ENCODE results near the gene IL6R. TPM values are rescaled to one million over a fixed set of nuclear protein-coding genes. Genes with fewer than 3 reads are reported as not detected.

Gene IL6R
- total RNA-seq, 1 experiment from 2014 or later: 16.1 TPM

GRCh38 chr1:154425172-154425571 lies 20.0 kb downstream of the IL6R start:
- Histone ChIP-seq H3K79me2 (ENCODE audit: low read length) (peaks cover 19% of the 10 kb centered on the region), H3K4me2 (ENCODE audit: low read length) (no peak overlapping the region), H3K27ac (ENCODE audit: low read length) (no peak overlapping the region), H3F3A (ENCODE audit: low read length, unreplicated experiment) (peaks cover 10% of the 10 kb centered on the region), H3K9me3 (ENCODE audit: low read length) (no peaks in the 10 kb centered on the region), H3K27me3 (ENCODE audit: low read length) (no peaks in the 10 kb centered on the region), H3K4me3 (ENCODE audit: low read length) (no peak overlapping the region), H2AFZ (ENCODE audit: low read length) (no peak overlapping the region), H3K9ac (ENCODE audit: low read length) (no peak overlapping the region), H3K36me3 (ENCODE audit: low read depth, low read length) (no peaks in the 10 kb centered on the region), H3K4me1 (ENCODE audit: insufficient read depth, low read length) (peaks cover 40% of the 10 kb centered on the region), H4K20me1 (ENCODE audit: low read length) (no peaks in the 10 kb centered on the region), H3K9me2 (replicated peaks; ENCODE audit: low read length) (no peaks in the 10 kb centered on the region)
- intact Hi-C loops (cut with micrococcal nuclease): no loop called here
- ChIA-PET POLR2A (ENCODE audit: unreplicated experiment) (no interaction called here), CTCF (no interaction called here)
- DNase-seq (no peak), ATAC-seq (no peak)
- TF ChIP-seq EZH2phosphoT487 (IDR thresholded peaks at IDR 0.05; ENCODE audit: borderline replicate concordance, low read length) (no peak), EZH2 (IDR thresholded peaks at IDR 0.05; ENCODE audit: low read length, unreplicated experiment) (no peak)
- TF ChIP-seq, protein P1, sequence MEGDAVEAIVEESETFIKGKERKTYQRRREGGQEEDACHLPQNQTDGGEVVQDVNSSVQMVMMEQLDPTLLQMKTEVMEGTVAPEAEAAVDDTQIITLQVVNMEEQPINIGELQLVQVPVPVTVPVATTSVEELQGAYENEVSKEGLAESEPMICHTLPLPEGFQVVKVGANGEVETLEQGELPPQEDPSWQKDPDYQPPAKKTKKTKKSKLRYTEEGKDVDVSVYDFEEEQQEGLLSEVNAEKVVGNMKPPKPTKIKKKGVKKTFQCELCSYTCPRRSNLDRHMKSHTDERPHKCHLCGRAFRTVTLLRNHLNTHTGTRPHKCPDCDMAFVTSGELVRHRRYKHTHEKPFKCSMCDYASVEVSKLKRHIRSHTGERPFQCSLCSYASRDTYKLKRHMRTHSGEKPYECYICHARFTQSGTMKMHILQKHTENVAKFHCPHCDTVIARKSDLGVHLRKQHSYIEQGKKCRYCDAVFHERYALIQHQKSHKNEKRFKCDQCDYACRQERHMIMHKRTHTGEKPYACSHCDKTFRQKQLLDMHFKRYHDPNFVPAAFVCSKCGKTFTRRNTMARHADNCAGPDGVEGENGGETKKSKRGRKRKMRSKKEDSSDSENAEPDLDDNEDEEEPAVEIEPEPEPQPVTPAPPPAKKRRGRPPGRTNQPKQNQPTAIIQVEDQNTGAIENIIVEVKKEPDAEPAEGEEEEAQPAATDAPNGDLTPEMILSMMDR (conservative IDR thresholded peaks at IDR 0.05; ENCODE audit: low read depth, low read length): no peak
- BruUV-seq (replicated peaks): no TSS peak

GRCh38 chr1:154427173-154428139 lies 22.3 kb downstream of the IL6R start:
- Histone ChIP-seq H3K4me2 (ENCODE audit: low read length) (no peak overlapping the region), H3K9ac (ENCODE audit: low read length) (no peak overlapping the region), H3K9me3 (ENCODE audit: low read length) (no peaks in the 10 kb centered on the region), H3K4me1 (ENCODE audit: insufficient read depth, low read length) (peaks cover 38% of the 10 kb centered on the region), H4K20me1 (ENCODE audit: low read length) (no peaks in the 10 kb centered on the region), H3K27me3 (ENCODE audit: low read length) (no peaks in the 10 kb centered on the region), H3F3A (ENCODE audit: low read length, unreplicated experiment) (peaks cover 13% of the 10 kb centered on the region), H3K9me2 (replicated peaks; ENCODE audit: low read length) (no peaks in the 10 kb centered on the region), H3K79me2 (ENCODE audit: low read length) (peaks cover 9% of the 10 kb centered on the region), H3K4me3 (ENCODE audit: low read length) (no peak overlapping the region), H2AFZ (ENCODE audit: low read length) (no peak overlapping the region), H3K36me3 (ENCODE audit: low read depth, low read length) (no peaks in the 10 kb centered on the region), H3K27ac (ENCODE audit: low read length) (no peak overlapping the region)
- TF ChIP-seq EZH2 (IDR thresholded peaks at IDR 0.05; ENCODE audit: low read length, unreplicated experiment): no peak
- no peak for TF ChIP-seq EZH2phosphoT487 (IDR thresholded peaks at IDR 0.05; ENCODE audit: borderline replicate concordance, low read length)
- TF ChIP-seq, protein P1 (conservative IDR thresholded peaks at IDR 0.05; ENCODE audit: low read depth, low read length): no peak
- ChIA-PET POLR2A (ENCODE audit: unreplicated experiment) (no interaction called here), CTCF (no interaction called here)
- BruUV-seq (replicated peaks): no TSS peak
- intact Hi-C loops (cut with micrococcal nuclease): no loop called here
- DNase-seq (no peak), ATAC-seq (no peak)

- Histone ChIP-seq H3K36me3 (ENCODE audit: low read depth, low read length) (no peaks in the 10 kb centered on the region), H3K4me3 (ENCODE audit: low read length) (no peak overlapping the region), H3K4me1 (ENCODE audit: insufficient read depth, low read length) (peaks cover 39% of the 10 kb centered on the region), H3K27ac (ENCODE audit: low read length) (no peak overlapping the region), H3K9me2 (replicated peaks; ENCODE audit: low read length) (no peaks in the 10 kb centered on the region), H2AFZ (ENCODE audit: low read length) (no peak overlapping the region), H3K9ac (ENCODE audit: low read length) (no peak overlapping the region), H3K27me3 (ENCODE audit: low read length) (no peaks in the 10 kb centered on the region), H3K79me2 (ENCODE audit: low read length) (peaks cover 3% of the 10 kb centered on the region; the same call in 1 of the 2 replicates), H4K20me1 (ENCODE audit: low read length) (no peaks in the 10 kb centered on the region), H3K9me3 (ENCODE audit: low read length) (no peaks in the 10 kb centered on the region), H3K4me2 (ENCODE audit: low read length) (no peak overlapping the region), H3F3A (ENCODE audit: low read length, unreplicated experiment) (peaks cover 8% of the 10 kb centered on the region)
- ATAC-seq (no peak), DNase-seq (no peak)
- no peak for TF ChIP-seq EZH2phosphoT487 (IDR thresholded peaks at IDR 0.05; ENCODE audit: borderline replicate concordance, low read length)
- no peak for TF ChIP-seq EZH2 (IDR thresholded peaks at IDR 0.05; ENCODE audit: low read length, unreplicated experiment)
- TF ChIP-seq, protein P1 (conservative IDR thresholded peaks at IDR 0.05; ENCODE audit: low read depth, low read length): no peak
- intact Hi-C loops (cut with micrococcal nuclease): no loop called here
- BruUV-seq (replicated peaks): no TSS peak
- POLR2A ChIA-PET (ENCODE audit: unreplicated experiment): no interaction called here
- CTCF ChIA-PET: no interaction called here
Observed at GRCh38 chr1:154429118-154429517, 24.0 kb downstream of the IL6R start.
